GM19023 (cell line): ENCODE data around the gene DYNC1I2.
"Not testable (repeated sequence)": the region's sequence is repeated elsewhere in the genome, so short reads cannot be mapped to it uniquely, and the experiment has no call there.

Source experiments
- ATAC-seq: cut with Tn5 transposase; IDR thresholded peaks from one replicate; pipeline ENCODE4 v1.9.1; 2021; ENCODE audit warnings: mild to moderate bottlenecking, moderate library complexity; ENCODE audit not compliant: unreplicated experiment

The DYNC1I2 gene

DNA sequence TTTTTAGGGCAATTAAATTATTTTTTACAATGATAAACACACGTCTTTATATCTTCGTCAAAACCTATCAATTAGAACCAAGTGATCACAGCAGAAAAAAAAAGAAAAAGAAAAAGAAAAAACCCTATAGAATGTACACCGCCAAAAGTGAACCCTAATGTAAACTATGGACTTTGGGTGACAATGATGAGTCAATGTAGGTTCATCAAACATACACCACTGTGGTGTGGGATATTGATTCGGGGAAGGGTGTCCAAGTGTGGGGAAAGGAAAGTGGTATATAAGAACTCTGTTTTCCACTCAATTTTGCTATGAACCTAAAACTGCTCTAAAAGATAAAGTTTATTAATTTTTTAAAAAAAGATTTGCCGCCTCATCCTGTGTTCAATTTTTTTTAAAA, 85.1 kb downstream of the DYNC1I2 start:
- no peak for ATAC-seq

DNA sequence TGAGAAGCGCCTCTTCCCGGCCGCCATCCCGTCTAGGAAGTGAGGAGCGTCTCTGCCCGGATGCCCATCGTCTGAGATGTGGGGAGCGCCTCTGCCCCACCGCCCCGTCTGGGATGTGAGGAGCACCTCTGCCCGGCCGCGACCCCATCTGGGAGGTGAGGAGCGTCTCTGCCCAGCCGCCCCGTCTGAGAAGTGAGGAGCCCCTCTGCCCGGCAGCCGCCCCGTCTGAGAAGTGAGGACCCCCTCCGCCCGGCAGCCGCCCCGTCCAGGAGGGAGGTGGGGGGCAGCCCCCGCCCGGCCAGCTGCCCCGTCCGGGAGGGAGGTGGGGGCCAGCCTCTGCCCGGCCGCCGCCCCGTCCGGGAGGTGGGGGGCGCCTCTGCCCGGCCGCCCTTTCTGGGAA, 87.3 kb downstream of the DYNC1I2 start:
- not testable (repeated sequence) for ATAC-seq

GRCh38 chr2:171778515-171778914, 91.2 kb downstream of the DYNC1I2 start:
- no peak for ATAC-seq

DNA sequence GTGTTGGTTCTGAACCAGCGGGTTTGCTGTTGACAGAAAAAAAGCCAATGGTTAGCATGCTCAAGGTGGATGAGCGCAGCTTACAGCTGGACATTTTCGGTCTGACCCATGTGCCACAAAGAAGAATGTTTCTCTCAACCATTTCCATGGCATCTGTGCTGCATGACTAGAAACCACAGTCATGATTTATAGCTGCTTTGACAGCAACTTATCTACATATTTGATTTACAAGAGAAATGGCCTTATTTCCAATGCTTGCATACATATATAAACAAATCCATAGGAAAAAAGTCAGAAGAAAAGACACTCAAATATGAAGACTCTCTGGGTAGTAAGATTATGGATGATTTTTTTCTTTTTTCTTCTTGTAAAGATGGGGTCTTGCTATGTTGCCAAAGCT, 98.2 kb downstream of the DYNC1I2 start:
- no peak for ATAC-seq

DNA sequence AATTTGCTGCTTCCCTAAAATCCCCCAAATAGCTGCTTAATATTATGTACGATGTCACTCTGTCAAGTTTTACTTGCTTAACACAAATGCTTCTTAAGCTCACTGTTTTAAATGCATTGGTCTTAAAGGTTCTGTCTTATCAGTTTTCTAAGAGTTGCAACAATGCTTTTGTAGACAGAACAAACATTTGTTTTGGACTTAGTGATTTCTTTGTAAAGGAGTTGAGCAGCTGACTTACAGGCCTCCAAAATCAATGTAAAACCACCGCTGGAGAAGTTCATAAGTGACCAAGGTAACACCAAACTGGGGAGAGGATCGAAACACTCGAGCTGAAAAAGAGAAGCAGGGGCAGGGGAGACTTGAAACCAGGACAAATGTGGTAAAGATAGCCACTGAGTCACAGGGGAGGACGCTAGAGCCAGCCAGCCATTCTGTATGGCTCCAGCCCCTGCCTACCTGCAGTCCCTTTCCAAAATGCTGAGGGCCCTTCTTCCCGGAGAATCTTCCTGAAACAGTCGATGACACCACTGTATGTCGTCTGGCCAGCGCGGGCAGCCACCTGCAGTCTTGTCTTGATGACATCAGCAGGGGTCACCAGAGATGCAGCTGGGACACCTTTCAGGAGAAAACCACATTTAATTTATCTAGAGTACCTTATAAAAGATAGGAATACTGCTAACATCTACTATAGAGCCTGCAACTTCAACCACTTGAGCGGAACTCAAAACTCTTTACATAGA, 100.2 kb downstream of the DYNC1I2 start:
- no peak for ATAC-seq

DNA sequence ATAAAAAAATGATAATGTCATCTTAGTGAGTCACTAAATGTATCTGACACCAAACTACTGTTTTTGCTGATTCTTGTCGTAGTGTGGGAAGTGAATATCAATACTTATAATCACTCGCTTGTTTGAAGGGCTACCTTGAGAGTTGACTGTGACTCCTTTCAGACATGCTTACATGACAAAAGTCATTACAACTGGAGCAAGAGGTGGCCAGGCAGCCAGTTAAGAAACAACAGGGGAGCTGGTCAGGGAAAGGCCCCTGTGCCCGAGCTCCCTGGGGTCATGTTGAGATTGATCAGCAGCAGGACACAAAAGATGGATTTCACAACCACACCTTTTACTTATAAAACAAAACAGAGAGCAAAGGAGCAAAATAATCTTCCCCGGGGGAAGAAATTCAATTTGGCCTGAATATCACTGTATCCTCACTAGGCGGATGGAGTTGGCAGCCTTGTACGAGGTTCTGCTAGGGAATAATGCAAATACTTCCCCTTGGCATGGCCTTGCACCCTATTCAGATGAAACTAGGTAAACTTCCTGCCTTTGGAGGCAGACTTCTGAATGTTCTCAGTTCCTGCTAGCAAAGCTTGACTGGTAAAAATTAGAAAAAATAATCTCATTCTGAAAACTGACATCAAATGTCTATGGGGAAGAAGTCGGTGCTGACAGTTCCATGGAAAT, 101.2 kb downstream of the DYNC1I2 start:
- ATAC-seq = no peak

GRCh38 chr2:171789956-171790355, 102.7 kb downstream of the DYNC1I2 start:
- no peak for ATAC-seq

GRCh38 chr2:171791361-171791760, 104.1 kb downstream of the DYNC1I2 start:
- no peak for ATAC-seq

DNA sequence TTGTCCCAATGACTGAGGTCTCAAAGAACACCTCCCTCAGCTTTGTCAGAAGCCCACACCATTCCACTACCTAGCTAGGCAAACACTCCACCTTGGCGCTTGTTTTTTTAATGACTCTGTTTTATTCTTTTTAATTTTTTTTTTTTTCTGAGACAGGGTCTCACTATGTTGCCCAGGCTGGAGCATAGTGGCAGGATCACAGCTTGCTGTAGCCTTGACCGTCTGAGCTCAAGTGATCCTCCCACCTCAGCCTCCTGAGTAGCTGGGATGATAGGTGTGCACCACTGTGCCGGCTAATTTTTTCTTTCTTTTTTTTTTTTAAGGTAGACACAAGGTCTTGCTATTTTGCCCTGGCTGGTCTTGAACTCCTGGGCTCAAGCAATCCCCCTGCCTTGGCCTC, 104.9 kb downstream of the DYNC1I2 start:
- no peak for ATAC-seq

DNA sequence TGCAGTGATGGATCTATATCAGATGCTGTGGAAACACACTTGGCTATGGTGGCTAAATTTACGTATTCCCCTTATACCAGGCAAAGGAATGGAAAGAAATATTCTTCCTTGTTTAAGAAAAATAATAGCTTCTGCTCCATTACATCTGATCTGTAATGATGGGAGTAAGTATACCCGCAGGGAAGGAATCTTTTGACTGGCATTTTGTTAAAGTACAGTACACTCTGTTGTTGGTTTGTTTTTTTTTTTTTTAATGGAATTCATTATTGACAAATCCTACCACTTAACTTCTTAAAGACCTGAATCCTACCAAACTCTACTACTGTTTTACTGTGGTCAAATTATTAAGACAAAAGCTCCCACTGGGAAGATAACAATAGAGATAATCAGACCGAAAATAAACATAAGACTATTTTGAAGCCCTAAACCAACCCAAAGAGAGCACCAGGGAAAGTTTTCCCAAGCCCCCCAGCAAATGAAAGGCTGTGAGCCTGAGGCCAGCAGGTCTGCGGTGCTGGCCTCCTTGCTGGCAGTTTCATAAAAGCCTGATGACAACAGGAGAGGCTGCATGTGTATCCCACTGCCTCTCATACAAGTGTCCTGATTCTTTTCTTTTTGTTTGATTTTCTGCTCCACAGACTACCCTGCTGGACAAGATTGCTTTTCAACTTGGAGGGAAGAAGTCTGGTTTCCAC, 105.8 kb downstream of the DYNC1I2 start:
- no peak for ATAC-seq

DNA sequence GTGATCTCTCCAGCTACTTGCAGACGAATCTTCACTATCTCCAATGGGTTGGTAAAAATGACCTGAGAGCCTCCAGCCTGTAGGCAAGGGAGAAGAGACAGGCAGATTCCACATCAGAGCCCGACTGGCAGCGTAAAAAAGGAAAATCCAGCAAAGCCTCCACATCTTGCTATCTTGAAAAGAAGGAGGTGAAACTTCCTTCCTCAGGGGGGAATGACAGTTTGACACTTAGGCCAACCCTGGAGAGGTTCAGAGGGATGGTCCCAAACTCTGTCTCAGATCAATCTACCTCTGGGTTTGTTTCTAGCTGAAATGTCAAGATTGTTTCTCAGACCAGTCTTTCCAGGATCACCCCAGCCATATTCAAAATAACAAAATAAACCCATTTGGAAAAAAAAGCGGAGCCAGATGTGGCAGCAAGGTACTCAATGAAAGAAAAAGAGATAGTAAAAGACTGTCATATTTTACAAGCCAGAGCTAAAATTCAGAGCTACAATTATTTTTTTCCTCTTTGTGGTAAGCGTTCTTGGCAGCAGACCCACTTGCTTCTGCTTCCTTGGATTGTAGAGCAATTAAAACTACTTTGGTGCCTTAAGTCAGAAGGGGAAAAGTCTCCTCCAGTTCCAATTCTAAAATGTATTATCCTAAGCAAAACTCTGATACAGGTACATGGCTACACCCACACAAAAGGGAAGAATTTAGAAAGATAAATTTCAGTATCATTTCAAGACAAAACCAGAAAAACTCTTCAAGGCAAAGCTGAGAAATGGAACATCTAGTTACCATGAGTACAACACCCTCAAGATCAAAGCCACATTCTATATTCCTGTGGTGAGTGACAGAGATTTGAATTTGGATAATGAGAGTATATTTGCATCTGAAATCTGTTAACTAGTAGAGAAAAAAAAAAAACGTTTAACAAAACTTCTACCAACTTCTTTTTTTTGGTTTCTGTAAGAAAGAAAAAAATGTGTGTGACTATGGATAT, 106.7 kb downstream of the DYNC1I2 start:
- no peak for ATAC-seq

- no peak for ATAC-seq
Observed at GRCh38 chr2:171794918-171795317, 107.6 kb downstream of the DYNC1I2 start.
